T follicular helper cell (primary cell): Measurements from ENCODE around the gene A4GNT.
A peak's percentile ranks its signal among the peaks of the same experiment; 100 is the strongest.
"Not testable (repeated sequence)": the region's sequence is repeated elsewhere in the genome, so short reads cannot be mapped to it uniquely, and the experiment has no call there.

Experiments
- DNase-seq: peaks from one replicate; pipeline ENCODE4 v3.0.0-alpha.2; 2020; ENCODE audit warnings: low read depth

The A4GNT gene

GRCh38 chr3:138118612-138119422 is 13.4 kb downstream of the A4GNT start:
- DNase-seq, result peak; percentile 18

GRCh38 chr3:138114988-138115971 is 16.9 kb downstream of the A4GNT start, which contains the start of gene DZIP1L:
TSS of gene DZIP1L (minus strand) at chr3:138115608. CDS start at chr3:138103971, 11,637 bp downstream.
- DNase-seq, result no peak

GRCh38 chr3:138114431-138114918 is 17.7 kb downstream of the A4GNT start:
- DNase-seq, result no peak

GRCh38 chr3:138113326-138113725 is 18.9 kb downstream of the A4GNT start:
- DNase-seq, result no peak

GRCh38 chr3:138112362-138112761 is 19.8 kb downstream of the A4GNT start:
- DNase-seq, result no peak

GRCh38 chr3:138105598-138105997 is 26.6 kb downstream of the A4GNT start:
- no peak for DNase-seq

- DNase-seq, result no peak
Observed at GRCh38 chr3:138103466-138103865, 28.7 kb downstream of the A4GNT start.

GRCh38 chr3:138101351-138101940 is 30.7 kb downstream of the A4GNT start:
- not testable (repeated sequence) for DNase-seq

- no peak for DNase-seq
Observed at GRCh38 chr3:138099417-138099816, 32.8 kb downstream of the A4GNT start.

- DNase-seq, result no peak
Observed at GRCh38 chr3:138097192-138098172, 34.7 kb downstream of the A4GNT start.

- no peak for DNase-seq
Observed at GRCh38 chr3:138093721-138094120, 38.5 kb downstream of the A4GNT start.

GRCh38 chr3:138092023-138092422 is 40.2 kb downstream of the A4GNT start:
- no peak for DNase-seq

GRCh38 chr3:138089091-138089490 is 43.1 kb downstream of the A4GNT start:
- DNase-seq, result no peak

GRCh38 chr3:138085745-138086144 is 46.4 kb downstream of the A4GNT start:
- DNase-seq, result not testable (repeated sequence)

GRCh38 chr3:138084196-138084595 is 48.0 kb downstream of the A4GNT start:
- DNase-seq, result no peak

- DNase-seq, result no peak
Observed at GRCh38 chr3:138082992-138083386, 49.2 kb downstream of the A4GNT start.

- DNase-seq, result no peak
Observed at GRCh38 chr3:138082085-138082991, 49.9 kb downstream of the A4GNT start.

- DNase-seq, result no peak
Observed at GRCh38 chr3:138081371-138082084, 50.7 kb downstream of the A4GNT start.

GRCh38 chr3:138079901-138080300 is 52.3 kb downstream of the A4GNT start:
- no peak for DNase-seq
